HG02885 (cell line): ENCODE results near the gene PAQR7.
A peak's percentile ranks its signal among the peaks of the same experiment; 100 is the strongest.
"Not testable (repeated sequence)": the region's sequence is repeated elsewhere in the genome, so short reads cannot be mapped to it uniquely, and the experiment has no call there.

Experiments used
- ATAC-seq: cut with Tn5 transposase; IDR thresholded peaks from one replicate; pipeline ENCODE4 v1.9.1; 2021; ENCODE audit warnings: mild to moderate bottlenecking; ENCODE audit not compliant: unreplicated experiment, poor library complexity

PAQR7 gene

DNA sequence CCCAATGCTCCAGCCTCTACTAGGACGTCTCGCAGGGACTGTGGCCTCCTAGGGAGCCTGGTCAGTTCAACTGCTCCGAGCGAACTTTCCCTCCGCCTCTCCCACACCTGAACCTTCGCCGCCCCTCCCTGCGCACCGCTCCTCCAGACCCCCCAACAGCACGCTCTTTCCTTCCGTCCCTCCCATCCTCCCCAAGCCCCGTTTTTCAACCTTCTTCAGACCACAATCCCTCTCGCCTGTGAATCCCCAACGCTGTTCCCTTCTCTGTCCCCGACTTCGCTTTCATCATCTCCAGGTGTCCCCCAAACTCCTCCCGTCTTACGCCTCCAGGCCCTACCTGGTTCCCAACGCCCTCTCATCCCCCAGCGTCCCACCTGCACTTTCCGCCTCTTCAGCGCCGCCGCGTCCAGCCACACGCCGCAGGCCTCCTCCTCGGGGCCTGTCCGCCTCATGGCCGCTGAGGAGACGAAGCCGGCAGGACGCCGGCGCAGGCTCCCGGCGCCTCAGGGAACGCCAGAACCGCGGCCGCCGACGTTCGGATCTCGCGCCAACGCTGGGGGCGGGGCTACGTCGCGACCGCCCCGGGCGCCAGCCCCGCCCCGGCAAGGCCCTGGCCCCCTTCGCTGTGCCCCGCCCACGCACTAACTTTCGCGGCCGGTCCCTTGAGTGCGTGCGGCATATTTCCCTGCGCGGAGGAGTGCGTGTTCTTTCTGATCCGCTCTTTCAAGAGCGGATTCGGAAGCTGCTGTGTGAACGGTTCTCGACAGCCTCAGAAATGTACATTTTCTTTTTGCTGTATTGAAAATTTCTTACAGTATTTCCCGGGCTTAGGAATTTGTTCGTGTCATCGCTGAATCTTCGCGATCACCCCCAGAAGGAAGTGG is 16.4 kb downstream of the PAQR7 start, which contains the start of gene AUNIP:
AUNIP (minus strand) TSS at position 552 of the 884 bp plus-strand sequence; CDS start at position 452, 100 bp downstream.
- peak; percentile 90 for ATAC-seq

DNA sequence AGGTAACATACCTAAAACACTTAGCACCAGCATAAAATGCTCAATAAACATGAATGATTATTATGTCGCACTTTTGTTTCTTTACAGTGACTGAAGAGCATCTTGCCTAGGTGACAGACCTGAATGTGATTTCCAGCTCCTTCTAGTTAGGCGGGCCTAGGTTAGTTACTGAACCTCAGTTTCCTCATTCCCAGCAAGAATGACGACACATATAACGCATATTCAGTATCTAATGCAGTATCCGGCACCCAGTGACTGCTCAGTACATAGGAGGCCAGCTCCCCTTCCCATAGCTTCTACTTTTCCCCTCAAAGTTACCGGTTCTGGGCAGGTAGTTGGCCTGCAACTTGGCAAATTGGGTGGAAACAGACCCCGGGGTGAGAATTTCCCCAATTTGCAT is 17.0 kb downstream of the PAQR7 start:
- ATAC-seq, result no peak

DNA sequence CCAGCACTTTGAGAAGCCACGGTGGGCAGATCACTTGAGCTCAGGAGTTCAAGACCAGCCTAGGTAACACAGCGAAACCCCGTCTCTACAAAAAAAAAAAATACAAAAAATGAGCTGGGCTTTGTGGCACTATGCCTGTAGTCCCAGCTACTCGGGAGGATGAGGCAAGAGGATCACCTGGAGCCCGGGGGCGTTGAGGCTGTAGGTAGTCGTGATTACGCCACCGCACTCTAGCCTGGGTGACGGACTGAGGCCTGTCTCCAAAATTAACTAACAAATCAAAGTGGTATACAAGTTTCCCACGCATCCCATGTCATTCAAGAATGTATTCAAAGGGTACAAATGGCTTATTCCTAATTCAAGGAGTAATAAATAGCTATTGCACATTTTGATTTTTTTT is 18.7 kb downstream of the PAQR7 start:
- no peak for ATAC-seq

- no peak for ATAC-seq
Observed at GRCh38 chr1:25854554-25854953, 21.0 kb downstream of the PAQR7 start.

DNA sequence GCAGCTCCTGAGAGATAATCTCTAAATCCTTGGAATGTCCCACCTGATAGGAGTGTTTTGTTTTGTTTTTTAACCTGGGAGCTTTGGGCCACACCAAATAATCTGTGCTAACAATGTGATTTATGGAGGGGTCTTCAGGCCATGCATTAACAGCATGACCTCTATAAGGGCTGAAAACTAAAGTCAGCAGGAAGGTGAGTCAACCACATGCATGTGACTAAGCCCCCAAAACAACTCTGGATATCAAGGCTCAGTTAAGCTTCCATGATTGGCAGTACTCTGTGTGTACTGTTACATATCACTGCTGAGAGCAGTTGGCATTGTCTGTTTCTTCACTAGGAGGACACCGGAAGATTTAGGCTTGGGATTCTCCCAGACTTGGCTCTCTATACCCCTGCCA is 27.0 kb downstream of the PAQR7 start:
- ATAC-seq, result no peak

- no peak for ATAC-seq
Observed at GRCh38 chr1:25847929-25848328, 27.6 kb downstream of the PAQR7 start.

- no peak for ATAC-seq
Observed at GRCh38 chr1:25845664-25846063, 29.8 kb downstream of the PAQR7 start.

GRCh38 chr1:25844536-25845337 is 30.8 kb downstream of the PAQR7 start:
- ATAC-seq, result no peak

DNA sequence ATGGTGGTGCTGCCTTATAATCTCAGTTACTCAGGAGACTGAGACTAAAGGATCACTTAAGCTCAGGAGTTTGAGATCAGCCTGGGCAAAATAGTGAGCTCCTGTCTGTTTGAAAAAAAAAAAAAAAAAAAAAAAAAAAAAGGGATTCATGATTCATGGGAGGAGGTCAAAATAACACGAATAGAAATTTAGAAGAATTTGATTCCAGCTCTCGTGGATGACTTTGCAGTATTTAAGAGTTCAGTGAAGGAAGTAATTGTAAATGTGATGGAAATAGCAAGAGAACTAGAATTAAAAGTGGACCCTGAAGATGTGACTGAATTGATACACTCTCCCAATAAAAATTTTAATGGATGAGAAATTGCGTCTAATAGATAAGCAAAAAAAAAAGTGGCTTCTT is 32.0 kb downstream of the PAQR7 start:
- no peak for ATAC-seq

DNA sequence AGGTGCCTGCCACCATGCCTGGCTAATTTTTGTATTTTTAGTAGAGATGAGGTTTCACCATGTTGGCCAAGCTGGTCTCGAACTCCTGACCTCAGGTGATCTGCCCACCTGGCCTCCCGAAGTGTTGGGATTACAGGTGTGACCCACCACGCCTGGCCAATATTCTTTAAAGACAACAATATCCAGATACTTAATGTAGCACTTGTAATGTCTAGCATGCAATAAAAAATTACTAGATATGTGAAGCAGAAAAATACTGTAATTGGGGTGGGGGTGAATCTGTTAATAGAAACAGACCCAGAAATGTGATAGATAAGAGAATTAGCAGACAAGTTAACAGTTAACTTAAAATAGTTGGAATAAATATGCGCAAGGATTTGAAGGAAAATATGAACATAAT is 35.7 kb downstream of the PAQR7 start:
- not testable (repeated sequence) for ATAC-seq

DNA sequence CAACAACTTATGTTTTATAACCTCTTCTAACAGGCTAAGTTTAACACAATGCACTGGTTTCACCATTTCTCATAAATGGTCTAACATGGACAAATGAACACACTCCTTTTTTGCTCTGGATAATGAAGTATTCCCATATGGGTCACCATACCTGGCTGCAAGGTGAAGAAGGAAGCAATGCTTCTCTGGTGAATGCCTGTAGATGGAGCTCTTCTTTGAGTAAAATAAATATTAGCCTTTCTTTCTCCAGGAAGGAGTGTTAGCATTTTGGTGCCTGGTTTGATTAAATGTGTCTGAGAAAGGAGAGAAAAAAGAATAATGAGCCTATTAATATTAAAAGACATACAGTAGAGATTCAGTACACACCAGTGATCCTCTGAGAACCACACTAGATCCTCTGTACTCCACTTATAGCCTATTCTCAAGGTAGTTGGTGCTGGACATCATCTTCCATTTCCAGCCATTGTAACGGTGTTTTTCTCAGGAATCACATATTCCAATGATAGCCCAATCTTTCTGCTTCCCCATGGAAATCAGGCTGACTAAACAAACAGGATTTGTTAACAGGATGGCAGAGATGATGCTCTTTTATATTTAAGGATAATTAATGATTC is 38.1 kb downstream of the PAQR7 start:
- no peak for ATAC-seq

GRCh38 chr1:25836695-25837094 is 38.8 kb downstream of the PAQR7 start:
- ATAC-seq, result no peak

DNA sequence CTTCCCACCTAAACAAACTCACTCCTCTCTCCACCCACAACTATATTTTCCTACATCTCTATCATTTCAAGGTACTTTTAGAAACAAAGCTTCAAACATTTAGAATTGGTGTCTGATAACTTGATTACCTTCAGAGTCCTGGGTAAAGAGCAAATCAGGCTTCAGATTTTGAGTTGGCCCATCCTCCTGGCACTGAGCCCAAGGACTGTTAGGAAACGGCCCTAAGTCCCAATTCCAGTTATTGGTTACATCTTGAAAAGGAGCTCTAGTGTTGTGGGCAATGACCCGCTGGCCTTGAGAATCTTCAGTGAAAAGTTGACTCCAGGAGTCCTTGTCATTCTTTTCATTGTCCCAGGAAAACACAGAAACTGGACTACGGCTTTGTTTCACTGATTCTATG is 40.6 kb downstream of the PAQR7 start:
- no peak for ATAC-seq

DNA sequence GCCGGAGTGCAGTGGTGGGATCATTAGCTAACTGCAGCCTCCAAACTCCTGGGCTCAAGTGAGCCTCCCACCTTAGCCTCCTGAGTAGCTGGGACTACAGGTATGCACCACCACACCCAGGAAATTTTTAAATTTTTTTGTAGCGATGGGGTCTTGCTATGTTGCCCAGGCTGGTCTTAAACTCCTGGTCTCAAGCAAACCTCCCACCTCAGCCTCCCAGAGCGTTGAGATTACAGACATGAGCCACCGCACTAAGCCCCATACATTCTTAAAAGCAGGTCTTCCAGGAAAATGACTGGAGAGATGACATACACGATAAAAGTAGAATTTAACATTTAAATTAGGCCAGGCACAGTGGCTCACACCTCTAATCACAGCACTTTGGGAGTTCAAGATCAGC is 42.4 kb downstream of the PAQR7 start:
- no peak for ATAC-seq

GRCh38 chr1:25832336-25833037 is 43.0 kb downstream of the PAQR7 start:
- no peak for ATAC-seq

GRCh38 chr1:25831569-25832196 is 43.8 kb downstream of the PAQR7 start:
- ATAC-seq, result no peak

DNA sequence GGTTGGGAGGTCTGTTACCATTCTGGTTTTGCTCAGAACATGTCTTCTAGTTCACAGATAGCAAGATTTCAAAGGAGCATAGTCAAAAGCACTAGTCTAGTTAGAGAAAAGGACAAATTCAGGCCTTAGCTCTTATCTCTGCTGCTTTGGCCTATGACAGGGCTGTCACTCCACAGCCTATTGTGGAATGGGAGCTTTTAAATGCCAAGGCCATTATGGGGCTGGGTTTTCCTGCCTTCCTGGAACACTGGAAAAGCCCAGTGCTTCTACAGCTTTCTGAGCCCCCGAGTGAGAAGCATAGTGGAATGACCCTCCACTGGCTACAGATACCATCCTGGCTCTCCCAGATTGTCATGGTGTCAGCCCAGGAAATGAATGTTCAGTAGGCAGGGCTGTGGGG is 46.5 kb downstream of the PAQR7 start:
- ATAC-seq, result no peak

DNA sequence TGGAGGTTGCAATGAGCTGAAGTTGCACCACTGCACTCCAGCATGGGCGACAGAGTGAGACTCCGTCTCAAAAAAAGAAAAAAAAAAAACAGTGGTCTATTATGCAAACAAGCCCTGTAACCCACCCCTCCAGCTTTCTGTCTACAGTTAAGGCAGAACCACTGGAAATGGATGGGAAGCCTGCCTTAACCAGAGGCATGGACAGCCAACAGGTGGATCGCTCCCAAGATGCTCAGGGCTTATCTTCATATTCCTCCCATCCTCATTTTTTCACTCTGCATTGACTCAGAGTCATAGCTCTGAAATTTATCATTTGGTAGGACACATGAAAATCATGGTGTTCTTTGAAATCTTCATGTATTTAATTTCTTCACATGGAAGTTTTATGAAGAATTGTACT is 47.0 kb downstream of the PAQR7 start:
- ATAC-seq, result no peak

GRCh38 chr1:25826571-25826970 is 48.9 kb downstream of the PAQR7 start:
- no peak for ATAC-seq

DNA sequence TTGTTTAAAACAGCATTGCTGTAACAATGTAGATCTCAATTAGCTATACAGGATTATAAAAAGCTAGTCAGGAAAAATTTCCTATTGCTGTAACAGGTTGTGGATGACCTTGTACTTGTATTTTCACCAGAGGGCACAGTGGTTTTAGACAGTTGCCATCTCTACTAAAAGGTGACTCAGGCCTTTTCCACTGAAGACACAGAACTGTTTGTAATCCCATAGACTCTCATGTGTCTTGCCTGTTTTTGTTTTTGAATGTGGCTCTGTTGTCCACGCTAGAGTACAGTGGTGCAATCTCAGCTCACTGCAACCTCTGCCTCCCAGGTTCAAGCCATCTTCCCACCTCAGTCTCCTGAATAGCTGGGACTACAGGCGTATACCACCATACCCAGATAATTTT is 49.9 kb downstream of the PAQR7 start:
- no peak for ATAC-seq
